GM12875 (cell line): ENCODE measurements around the gene NTNG1.
"Not testable (repeated sequence)": the region's sequence is repeated elsewhere in the genome, so short reads cannot be mapped to it uniquely, and the experiment has no call there.

Source experiments
- H3K4me3 ChIP-seq: one replicate; pipeline ENCODE4 v1.5.1; 2011; ENCODE audit warnings: low read depth, low read length, control low read depth
- CTCF ChIP-seq: IDR thresholded peaks from 2 replicates; pipeline ENCODE4 v1.5.1; 2011; ENCODE audit warnings: low read depth, mild to moderate bottlenecking, control low read depth, inconsistent platforms, low read length, moderate library complexity, borderline replicate concordance; ENCODE audit not compliant: insufficient read depth

NTNG1 gene

GRCh38 chr1:107140703-107141490 is at the start of gene NTNG1:
Gene NTNG1, plus strand, starts transcription at chr1:107141039.
- H3K4me3 ChIP-seq, result peak within 1 kb of the TSS; percentile 63
- TF ChIP-seq CTCF, result no peak

GRCh38 chr1:107091418-107091817 is 49.4 kb upstream of the NTNG1 start:
- H3K4me3 ChIP-seq, result no peak overlapping the region
- no peak for TF ChIP-seq CTCF

- H3K4me3 ChIP-seq, result not testable (repeated sequence)
Measured at GRCh38 chr1:107093395-107093794, 47.4 kb upstream of the NTNG1 start.

- H3K4me3 ChIP-seq, result no peak overlapping the region
- no peak for TF ChIP-seq CTCF
Measured at GRCh38 chr1:107095647-107096046, 45.2 kb upstream of the NTNG1 start.

- H3K4me3 ChIP-seq, result no peak overlapping the region
- TF ChIP-seq CTCF, result no peak
Measured at GRCh38 chr1:107096690-107097089, 44.1 kb upstream of the NTNG1 start.

GRCh38 chr1:107098961-107099360 is 41.9 kb upstream of the NTNG1 start:
- TF ChIP-seq CTCF, result no peak
- H3K4me3 ChIP-seq, result no peak overlapping the region

- no peak for TF ChIP-seq CTCF
- H3K4me3 ChIP-seq, result no peak overlapping the region
Measured at GRCh38 chr1:107100331-107100984, 40.4 kb upstream of the NTNG1 start.
